Activated naive CD8-positive, alpha-beta T cell treated with anti-CD3 and anti-CD28 coated beads, Interleukin-2, amount 50 U/mL, for 24 hours (primary cell): ENCODE data around the gene XYLB.

ENCODE experiments used
- ATAC-seq: fragments of 150-1000 bp; cut with Tn5 transposase; one replicate; pipeline ENCODE4 v1.10.0; 2021
- DNase-seq: peaks from one replicate; pipeline ENCODE4 v3.0.0; 2021
- H3K27ac Mint-ChIP-seq: one replicate; pipeline ENCODE4 v1.8.0; 2021; ENCODE audit warnings: mild to moderate bottlenecking, mixed read lengths
- H3K27me3 Mint-ChIP-seq: one replicate; pipeline ENCODE4 v1.8.0; 2021; ENCODE audit warnings: mixed read lengths
- H3K36me3 Mint-ChIP-seq: one replicate; pipeline ENCODE4 v1.8.0; 2021; ENCODE audit warnings: low read depth, mixed read lengths
- H3K4me1 Mint-ChIP-seq: one replicate; pipeline ENCODE4 v1.8.0; 2021; ENCODE audit warnings: mixed read lengths
- H3K4me3 Mint-ChIP-seq: one replicate; pipeline ENCODE4 v1.8.0; 2021; ENCODE audit warnings: mild to moderate bottlenecking, moderate library complexity, mixed read lengths
- H3K9me3 Mint-ChIP-seq: one replicate; pipeline ENCODE4 v1.8.0; 2021; ENCODE audit warnings: mixed read lengths

The XYLB gene

GRCh38 chr3:38457111-38458003 lies 110.8 kb downstream of the XYLB start:
- H3K9me3 Mint-ChIP-seq: no peaks in the 10 kb centered on the region
- H3K4me1 Mint-ChIP-seq: peaks cover 12% of the 10 kb centered on the region
- DNase-seq (no peak), ATAC-seq (no peak)
- no peaks in the 10 kb centered on the region for H3K36me3 Mint-ChIP-seq
- no peak overlapping the region for H3K4me3 Mint-ChIP-seq
- no peak overlapping the region for H3K27ac Mint-ChIP-seq
- H3K27me3 Mint-ChIP-seq: peaks cover 8% of the 10 kb centered on the region

- peaks cover 6% of the 10 kb centered on the region for H3K4me1 Mint-ChIP-seq
These were observed 112.4 kb downstream of the XYLB start for GRCh38 chr3:38458796-38459498.

GRCh38 chr3:38459499-38460048 lies 113.0 kb downstream of the XYLB start:
- H3K9me3 Mint-ChIP-seq: no peaks in the 10 kb centered on the region
- H3K4me1 Mint-ChIP-seq: peaks cover 4% of the 10 kb centered on the region
- H3K27ac Mint-ChIP-seq: no peak overlapping the region

More at GRCh38 chr3:38458796-38459498, 112.4 kb downstream of the XYLB start:
- Mint-ChIP-seq H3K27ac (no peak overlapping the region), H3K9me3 (no peaks in the 10 kb centered on the region), H3K4me3 (no peak overlapping the region), H3K27me3 (peaks cover 3% of the 10 kb centered on the region), H3K36me3 (no peaks in the 10 kb centered on the region)
- ATAC-seq: no peak
- DNase-seq: no peak

GRCh38 chr3:38460377-38461270 lies 114.0 kb downstream of the XYLB start:
- ATAC-seq (no peak), DNase-seq (no peak)
- Mint-ChIP-seq H3K4me3 (no peak overlapping the region), H3K27ac (no peak overlapping the region), H3K36me3 (peaks cover 2% of the 10 kb centered on the region), H3K4me1 (peaks cover under 1% of the 10 kb centered on the region), H3K9me3 (peaks cover 4% of the 10 kb centered on the region), H3K27me3 (no peaks in the 10 kb centered on the region)

More at GRCh38 chr3:38459499-38460048, 113.0 kb downstream of the XYLB start:
- DNase-seq: no peak
- no peak for ATAC-seq
- H3K36me3 Mint-ChIP-seq: no peaks in the 10 kb centered on the region
- no peak overlapping the region for H3K4me3 Mint-ChIP-seq
- H3K27me3 Mint-ChIP-seq: peaks cover under 1% of the 10 kb centered on the region
